HepG2 (cell line): ENCODE measurements around the gene ZDHHC7. TPM values are rescaled to one million over a fixed set of nuclear protein-coding genes. Genes with fewer than 3 reads are reported as not detected.

Source experiments
- CAMTA2 ChIP-seq: sonication (generic); formaldehyde crosslinking; IDR thresholded peaks from 2 replicates; pipeline ENCODE4 v1.4.0; 2020; ENCODE audit warnings: mild to moderate bottlenecking, missing genetic modification reagents, borderline replicate concordance
- HNF1B ChIP-seq: sonication (generic); formaldehyde crosslinking; IDR thresholded peaks from 2 replicates; pipeline ENCODE4 v1.5.1; 2020; ENCODE audit warnings: mild to moderate bottlenecking, moderate library complexity, missing genetic modification reagents
- polyA plus RNA-seq, 8 experiments: library from polyadenylated mRNA; depleted of rRNA in 3 of 8; stranded (reverse) in 7 of 8; unstranded in 1 of 8; fragments of >200 nt; fragmentation: Illumina TruSeq in 4 of 8; extraction: Trizol in 4 of 8; gene quantifications; 2 replicates each; pipeline versions ENCODE4 v1.2.1 to v1.2.3, GENCODE V29; 2011 to 2016; ENCODE audit warnings: low read depth in 4 of 8, missing spikeins in 1 of 8, mixed read lengths in 1 of 8; ENCODE audit not compliant: insufficient read depth in 1 of 8
- total RNA-seq, 5 experiments: library from RNA; depleted of rRNA; stranded (reverse); fragments of >200 nt; fragmentation: Illumina TruSeq; extraction: Trizol; gene quantifications; 2 replicates each; pipeline ENCODE4 v1.2.3, GENCODE V29; 2016; ENCODE audit warnings: low read depth in 1 of 5
- TF ChIP-seq, protein P1 (sequence below), 2 experiments: fragments of 450-650 bp in 1 of 2; sonication (generic) in 1 of 2; formaldehyde crosslinking in 1 of 2; IDR thresholded peaks; 2 replicates each; pipeline versions ENCODE4 v1.6.1 to v1.8.0; 2016 to 2022; ENCODE audit warnings: antibody characterized with exemption in 1 of 2, mild to moderate bottlenecking in 1 of 2, missing genetic modification reagents in 1 of 2
- TF ChIP-seq, protein P2 (sequence below): sonication (generic); formaldehyde crosslinking; IDR thresholded peaks from 2 replicates; pipeline ENCODE4 v1.5.0; 2020; ENCODE audit warnings: missing genetic modification reagents, mild to moderate bottlenecking, borderline replicate concordance
- TF ChIP-seq, protein P3 (sequence below): IDR thresholded peaks from 2 replicates; pipeline ENCODE4 v1.6.1; 2016; ENCODE audit warnings: low read depth
- TF ChIP-seq, protein P4 (sequence below): sonication (generic); formaldehyde crosslinking; IDR thresholded peaks from 2 replicates; pipeline ENCODE4 v1.9.0; 2021; ENCODE audit warnings: mild to moderate bottlenecking, missing genetic modification reagents

The ZDHHC7 gene
- total and polyA plus RNA-seq, 2 of the 13 experiments (the other 11 are each of a cell fraction or from before 2014, with no cell fraction given), result 46.8 to 67.6 TPM

- TF ChIP-seq HNF1B (CRISPR knock-in tag) (peak; percentile 36; the same call in 1 of the 2 replicates), CAMTA2 (CRISPR knock-in tag) (peak; percentile 84; the same call in 1 of the 2 replicates)
- TF ChIP-seq, protein P1, sequence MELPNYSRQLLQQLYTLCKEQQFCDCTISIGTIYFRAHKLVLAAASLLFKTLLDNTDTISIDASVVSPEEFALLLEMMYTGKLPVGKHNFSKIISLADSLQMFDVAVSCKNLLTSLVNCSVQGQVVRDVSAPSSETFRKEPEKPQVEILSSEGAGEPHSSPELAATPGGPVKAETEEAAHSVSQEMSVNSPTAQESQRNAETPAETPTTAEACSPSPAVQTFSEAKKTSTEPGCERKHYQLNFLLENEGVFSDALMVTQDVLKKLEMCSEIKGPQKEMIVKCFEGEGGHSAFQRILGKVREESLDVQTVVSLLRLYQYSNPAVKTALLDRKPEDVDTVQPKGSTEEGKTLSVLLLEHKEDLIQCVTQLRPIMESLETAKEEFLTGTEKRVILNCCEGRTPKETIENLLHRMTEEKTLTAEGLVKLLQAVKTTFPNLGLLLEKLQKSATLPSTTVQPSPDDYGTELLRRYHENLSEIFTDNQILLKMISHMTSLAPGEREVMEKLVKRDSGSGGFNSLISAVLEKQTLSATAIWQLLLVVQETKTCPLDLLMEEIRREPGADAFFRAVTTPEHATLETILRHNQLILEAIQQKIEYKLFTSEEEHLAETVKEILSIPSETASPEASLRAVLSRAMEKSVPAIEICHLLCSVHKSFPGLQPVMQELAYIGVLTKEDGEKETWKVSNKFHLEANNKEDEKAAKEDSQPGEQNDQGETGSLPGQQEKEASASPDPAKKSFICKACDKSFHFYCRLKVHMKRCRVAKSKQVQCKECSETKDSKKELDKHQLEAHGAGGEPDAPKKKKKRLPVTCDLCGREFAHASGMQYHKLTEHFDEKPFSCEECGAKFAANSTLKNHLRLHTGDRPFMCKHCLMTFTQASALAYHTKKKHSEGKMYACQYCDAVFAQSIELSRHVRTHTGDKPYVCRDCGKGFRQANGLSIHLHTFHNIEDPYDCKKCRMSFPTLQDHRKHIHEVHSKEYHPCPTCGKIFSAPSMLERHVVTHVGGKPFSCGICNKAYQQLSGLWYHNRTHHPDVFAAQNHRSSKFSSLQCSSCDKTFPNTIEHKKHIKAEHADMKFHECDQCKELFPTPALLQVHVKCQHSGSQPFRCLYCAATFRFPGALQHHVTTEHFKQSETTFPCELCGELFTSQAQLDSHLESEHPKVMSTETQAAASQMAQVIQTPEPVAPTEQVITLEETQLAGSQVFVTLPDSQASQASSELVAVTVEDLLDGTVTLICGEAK (IDR thresholded peaks at IDR 0.05), result no peak
- TF ChIP-seq, protein P1 (CRISPR knock-in tag; IDR thresholded peaks at IDR 0.05), result no peak; the same call in 1 of the 2 replicates
- TF ChIP-seq, protein P2, sequence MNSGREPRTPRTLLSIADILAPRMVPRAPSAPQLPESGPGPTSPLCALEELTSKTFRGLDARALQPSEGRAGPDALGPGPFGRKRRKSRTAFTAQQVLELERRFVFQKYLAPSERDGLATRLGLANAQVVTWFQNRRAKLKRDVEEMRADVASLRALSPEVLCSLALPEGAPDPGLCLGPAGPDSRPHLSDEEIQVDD (CRISPR knock-in tag), result peak; percentile 77; the same call in 1 of the 2 replicates
- TF ChIP-seq, protein P3, sequence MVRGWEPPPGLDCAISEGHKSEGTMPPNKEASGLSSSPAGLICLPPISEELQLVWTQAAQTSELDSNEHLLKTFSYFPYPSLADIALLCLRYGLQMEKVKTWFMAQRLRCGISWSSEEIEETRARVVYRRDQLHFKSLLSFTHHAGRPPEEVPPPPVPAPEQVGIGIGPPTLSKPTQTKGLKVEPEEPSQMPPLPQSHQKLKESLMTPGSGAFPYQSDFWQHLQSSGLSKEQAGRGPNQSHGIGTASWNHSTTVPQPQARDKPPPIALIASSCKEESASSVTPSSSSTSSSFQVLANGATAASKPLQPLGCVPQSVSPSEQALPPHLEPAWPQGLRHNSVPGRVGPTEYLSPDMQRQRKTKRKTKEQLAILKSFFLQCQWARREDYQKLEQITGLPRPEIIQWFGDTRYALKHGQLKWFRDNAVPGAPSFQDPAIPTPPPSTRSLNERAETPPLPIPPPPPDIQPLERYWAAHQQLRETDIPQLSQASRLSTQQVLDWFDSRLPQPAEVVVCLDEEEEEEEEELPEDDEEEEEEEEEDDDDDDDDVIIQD, result no peak
- TF ChIP-seq, protein P4, sequence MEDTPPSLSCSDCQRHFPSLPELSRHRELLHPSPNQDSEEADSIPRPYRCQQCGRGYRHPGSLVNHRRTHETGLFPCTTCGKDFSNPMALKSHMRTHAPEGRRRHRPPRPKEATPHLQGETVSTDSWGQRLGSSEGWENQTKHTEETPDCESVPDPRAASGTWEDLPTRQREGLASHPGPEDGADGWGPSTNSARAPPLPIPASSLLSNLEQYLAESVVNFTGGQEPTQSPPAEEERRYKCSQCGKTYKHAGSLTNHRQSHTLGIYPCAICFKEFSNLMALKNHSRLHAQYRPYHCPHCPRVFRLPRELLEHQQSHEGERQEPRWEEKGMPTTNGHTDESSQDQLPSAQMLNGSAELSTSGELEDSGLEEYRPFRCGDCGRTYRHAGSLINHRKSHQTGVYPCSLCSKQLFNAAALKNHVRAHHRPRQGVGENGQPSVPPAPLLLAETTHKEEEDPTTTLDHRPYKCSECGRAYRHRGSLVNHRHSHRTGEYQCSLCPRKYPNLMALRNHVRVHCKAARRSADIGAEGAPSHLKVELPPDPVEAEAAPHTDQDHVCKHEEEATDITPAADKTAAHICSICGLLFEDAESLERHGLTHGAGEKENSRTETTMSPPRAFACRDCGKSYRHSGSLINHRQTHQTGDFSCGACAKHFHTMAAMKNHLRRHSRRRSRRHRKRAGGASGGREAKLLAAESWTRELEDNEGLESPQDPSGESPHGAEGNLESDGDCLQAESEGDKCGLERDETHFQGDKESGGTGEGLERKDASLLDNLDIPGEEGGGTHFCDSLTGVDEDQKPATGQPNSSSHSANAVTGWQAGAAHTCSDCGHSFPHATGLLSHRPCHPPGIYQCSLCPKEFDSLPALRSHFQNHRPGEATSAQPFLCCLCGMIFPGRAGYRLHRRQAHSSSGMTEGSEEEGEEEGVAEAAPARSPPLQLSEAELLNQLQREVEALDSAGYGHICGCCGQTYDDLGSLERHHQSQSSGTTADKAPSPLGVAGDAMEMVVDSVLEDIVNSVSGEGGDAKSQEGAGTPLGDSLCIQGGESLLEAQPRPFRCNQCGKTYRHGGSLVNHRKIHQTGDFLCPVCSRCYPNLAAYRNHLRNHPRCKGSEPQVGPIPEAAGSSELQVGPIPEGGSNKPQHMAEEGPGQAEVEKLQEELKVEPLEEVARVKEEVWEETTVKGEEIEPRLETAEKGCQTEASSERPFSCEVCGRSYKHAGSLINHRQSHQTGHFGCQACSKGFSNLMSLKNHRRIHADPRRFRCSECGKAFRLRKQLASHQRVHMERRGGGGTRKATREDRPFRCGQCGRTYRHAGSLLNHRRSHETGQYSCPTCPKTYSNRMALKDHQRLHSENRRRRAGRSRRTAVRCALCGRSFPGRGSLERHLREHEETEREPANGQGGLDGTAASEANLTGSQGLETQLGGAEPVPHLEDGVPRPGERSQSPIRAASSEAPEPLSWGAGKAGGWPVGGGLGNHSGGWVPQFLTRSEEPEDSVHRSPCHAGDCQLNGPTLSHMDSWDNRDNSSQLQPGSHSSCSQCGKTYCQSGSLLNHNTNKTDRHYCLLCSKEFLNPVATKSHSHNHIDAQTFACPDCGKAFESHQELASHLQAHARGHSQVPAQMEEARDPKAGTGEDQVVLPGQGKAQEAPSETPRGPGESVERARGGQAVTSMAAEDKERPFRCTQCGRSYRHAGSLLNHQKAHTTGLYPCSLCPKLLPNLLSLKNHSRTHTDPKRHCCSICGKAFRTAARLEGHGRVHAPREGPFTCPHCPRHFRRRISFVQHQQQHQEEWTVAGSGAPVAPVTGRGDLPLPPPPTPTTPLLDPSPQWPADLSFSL (CRISPR knock-in tag), result no peak
Observed at GRCh38 chr16:84947996-84948850, 63.1 kb downstream of the ZDHHC7 start (continued).
